OCI-LY7 (cell line): ENCODE data around the gene SLC29A1.

Source experiments
- EZH2phosphoT487 ChIP-seq: fragments of 200-600 bp; sonication (generic); IDR thresholded peaks from 2 replicates; pipeline ENCODE4 v1.6.1; 2018; ENCODE audit warnings: low read depth, borderline replicate concordance, mild to moderate bottlenecking, mixed run types, antibody characterized with exemption, low read length, moderate library complexity, mixed read lengths
- TF ChIP-seq, protein P1 (sequence below): fragments of 200-600 bp; sonication (generic); conservative IDR thresholded peaks from 2 replicates; pipeline ENCODE4 v1.5.1; 2014; ENCODE audit warnings: mild to moderate bottlenecking, antibody characterized with exemption, low read length, moderate library complexity, mixed read lengths

DNA sequence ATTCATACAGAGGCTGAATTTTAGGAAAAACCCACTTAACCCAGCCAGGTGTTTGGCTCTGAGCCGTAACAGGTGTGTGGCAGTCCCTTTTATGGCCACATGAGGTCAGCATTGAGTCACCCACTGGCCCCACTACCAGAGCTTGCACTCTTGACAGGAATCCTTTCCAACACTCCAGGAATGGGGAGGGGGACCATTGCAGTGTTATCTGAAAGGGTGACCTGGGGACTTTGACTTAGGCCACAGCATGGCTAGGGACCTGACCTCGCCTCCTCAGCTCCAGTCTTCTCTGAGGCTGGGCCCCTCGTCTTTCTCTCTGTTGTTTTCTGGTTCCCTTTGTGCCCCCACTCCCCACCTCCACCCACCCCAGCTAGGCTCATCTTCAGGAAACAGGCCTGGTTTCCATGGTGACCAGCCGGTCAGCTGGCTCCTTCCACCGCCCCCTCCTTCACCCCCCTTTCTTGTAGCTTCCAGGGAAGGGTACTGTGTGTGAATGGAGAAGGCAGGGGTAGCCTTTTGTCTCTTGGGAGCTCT is 44.8 kb downstream of the SLC29A1 start:
- TF ChIP-seq, protein P1, sequence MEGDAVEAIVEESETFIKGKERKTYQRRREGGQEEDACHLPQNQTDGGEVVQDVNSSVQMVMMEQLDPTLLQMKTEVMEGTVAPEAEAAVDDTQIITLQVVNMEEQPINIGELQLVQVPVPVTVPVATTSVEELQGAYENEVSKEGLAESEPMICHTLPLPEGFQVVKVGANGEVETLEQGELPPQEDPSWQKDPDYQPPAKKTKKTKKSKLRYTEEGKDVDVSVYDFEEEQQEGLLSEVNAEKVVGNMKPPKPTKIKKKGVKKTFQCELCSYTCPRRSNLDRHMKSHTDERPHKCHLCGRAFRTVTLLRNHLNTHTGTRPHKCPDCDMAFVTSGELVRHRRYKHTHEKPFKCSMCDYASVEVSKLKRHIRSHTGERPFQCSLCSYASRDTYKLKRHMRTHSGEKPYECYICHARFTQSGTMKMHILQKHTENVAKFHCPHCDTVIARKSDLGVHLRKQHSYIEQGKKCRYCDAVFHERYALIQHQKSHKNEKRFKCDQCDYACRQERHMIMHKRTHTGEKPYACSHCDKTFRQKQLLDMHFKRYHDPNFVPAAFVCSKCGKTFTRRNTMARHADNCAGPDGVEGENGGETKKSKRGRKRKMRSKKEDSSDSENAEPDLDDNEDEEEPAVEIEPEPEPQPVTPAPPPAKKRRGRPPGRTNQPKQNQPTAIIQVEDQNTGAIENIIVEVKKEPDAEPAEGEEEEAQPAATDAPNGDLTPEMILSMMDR = peak; percentile 96
- TF ChIP-seq EZH2phosphoT487 = no peak
